OCI-LY7 (cell line): ENCODE results near the gene APRT.

Experiments
- EZH2phosphoT487 ChIP-seq: fragments of 200-600 bp; sonication (generic); IDR thresholded peaks from 2 replicates; pipeline ENCODE4 v1.6.1; 2018; ENCODE audit warnings: low read depth, borderline replicate concordance, mild to moderate bottlenecking, mixed run types, antibody characterized with exemption, low read length, moderate library complexity, mixed read lengths
- TF ChIP-seq, protein P1 (sequence below): fragments of 200-600 bp; sonication (generic); conservative IDR thresholded peaks from 2 replicates; pipeline ENCODE4 v1.5.1; 2014; ENCODE audit warnings: mild to moderate bottlenecking, antibody characterized with exemption, low read length, moderate library complexity, mixed read lengths

DNA sequence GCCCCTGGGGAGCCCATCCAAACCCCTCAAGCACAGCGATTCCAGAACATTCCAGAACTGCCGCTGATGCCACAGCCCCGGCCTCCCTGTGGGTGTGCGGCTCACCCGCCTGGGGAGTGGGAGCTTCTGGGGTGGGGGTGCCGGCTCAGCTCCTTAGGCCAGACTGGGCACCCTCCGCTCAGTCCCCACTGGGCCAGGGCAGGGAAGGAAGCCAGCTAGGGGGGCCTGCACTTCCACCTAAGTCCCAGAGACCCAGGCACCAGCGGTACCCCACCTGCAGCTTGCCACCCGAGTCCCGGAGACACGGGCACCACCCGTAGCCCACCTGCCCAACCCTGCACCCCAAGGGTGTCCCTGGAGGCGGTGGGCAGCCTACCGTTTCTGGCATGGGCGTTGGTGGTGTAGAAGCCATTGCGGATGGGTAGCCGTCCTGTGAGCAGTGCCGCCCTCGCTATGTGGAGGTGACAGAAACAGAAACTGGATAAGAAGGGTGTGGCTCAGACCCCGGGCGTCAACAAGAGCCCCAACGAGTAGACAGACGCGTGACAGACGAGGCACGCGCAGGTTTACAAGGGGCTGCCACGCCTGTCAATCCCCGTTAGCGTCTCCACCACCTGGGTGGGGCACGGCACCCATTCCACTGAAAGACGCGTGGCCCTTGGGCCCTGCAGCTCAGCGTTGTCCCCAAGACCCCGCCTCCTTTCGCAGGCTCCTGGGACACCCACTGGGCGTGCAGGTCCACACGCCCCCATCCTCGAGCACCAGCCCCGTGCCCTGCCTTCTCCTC is 30.0 kb upstream of the APRT start:
- TF ChIP-seq, protein P1, sequence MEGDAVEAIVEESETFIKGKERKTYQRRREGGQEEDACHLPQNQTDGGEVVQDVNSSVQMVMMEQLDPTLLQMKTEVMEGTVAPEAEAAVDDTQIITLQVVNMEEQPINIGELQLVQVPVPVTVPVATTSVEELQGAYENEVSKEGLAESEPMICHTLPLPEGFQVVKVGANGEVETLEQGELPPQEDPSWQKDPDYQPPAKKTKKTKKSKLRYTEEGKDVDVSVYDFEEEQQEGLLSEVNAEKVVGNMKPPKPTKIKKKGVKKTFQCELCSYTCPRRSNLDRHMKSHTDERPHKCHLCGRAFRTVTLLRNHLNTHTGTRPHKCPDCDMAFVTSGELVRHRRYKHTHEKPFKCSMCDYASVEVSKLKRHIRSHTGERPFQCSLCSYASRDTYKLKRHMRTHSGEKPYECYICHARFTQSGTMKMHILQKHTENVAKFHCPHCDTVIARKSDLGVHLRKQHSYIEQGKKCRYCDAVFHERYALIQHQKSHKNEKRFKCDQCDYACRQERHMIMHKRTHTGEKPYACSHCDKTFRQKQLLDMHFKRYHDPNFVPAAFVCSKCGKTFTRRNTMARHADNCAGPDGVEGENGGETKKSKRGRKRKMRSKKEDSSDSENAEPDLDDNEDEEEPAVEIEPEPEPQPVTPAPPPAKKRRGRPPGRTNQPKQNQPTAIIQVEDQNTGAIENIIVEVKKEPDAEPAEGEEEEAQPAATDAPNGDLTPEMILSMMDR = no peak
- TF ChIP-seq EZH2phosphoT487 = no peak
